ENCODE measurements around the gene SLC51A.

The SLC51A gene

GRCh38 chr3:196186651-196187573 lies 29.4 kb upstream of the SLC51A start:
- no peak for TF ChIP-seq CTCF (IDR thresholded peaks at IDR 0.05; ENCODE audit: low read depth, low read length)
- H3K4me3 ChIP-seq (ENCODE audit: low read depth, low read length), result no peak overlapping the region

- no peak overlapping the region for H3K4me3 ChIP-seq (ENCODE audit: low read depth, low read length)
- no peak for TF ChIP-seq CTCF (IDR thresholded peaks at IDR 0.05; ENCODE audit: low read depth, low read length)
Observed at GRCh38 chr3:196189566-196190347, 26.6 kb upstream of the SLC51A start.

GRCh38 chr3:196192036-196192523 lies 24.3 kb upstream of the SLC51A start:
- H3K4me3 ChIP-seq (ENCODE audit: low read depth, low read length), result no peak overlapping the region

GRCh38 chr3:196192524-196193051 lies 23.7 kb upstream of the SLC51A start:
- no peak for TF ChIP-seq CTCF (IDR thresholded peaks at IDR 0.05; ENCODE audit: low read depth, low read length)
- H3K4me3 ChIP-seq (ENCODE audit: low read depth, low read length), result no peak overlapping the region

More at GRCh38 chr3:196192036-196192523, 24.3 kb upstream of the SLC51A start:
- no peak for TF ChIP-seq CTCF (IDR thresholded peaks at IDR 0.05; ENCODE audit: low read depth, low read length)

GRCh38 chr3:196193133-196193735 lies 23.1 kb upstream of the SLC51A start:
- H3K4me3 ChIP-seq (ENCODE audit: low read depth, low read length), result no peak overlapping the region

More at GRCh38 chr3:196193133-196193735, 23.1 kb upstream of the SLC51A start:
- TF ChIP-seq CTCF (IDR thresholded peaks at IDR 0.05; ENCODE audit: low read depth, low read length), result no peak

Data from WI38 (cell line).